Right lobe of liver (tissue), 6 donors: ENCODE measurements around the gene TMEM255B. TPM values are rescaled to one million over a fixed set of nuclear protein-coding genes. Genes with fewer than 3 reads are reported as not detected.
A peak's percentile ranks its signal among the peaks of the same experiment; 100 is the strongest.

Source experiments
- ATAC-seq, 4 donors: fragments of 200-7000 bp; cut with Tn5 transposase; one replicate each; pipeline ENCODE4 v1.9.1; 2020; ENCODE audit warnings: mild to moderate bottlenecking in 4 of 4, moderate library complexity in 4 of 4
- DNase-seq, 3 donors: peaks; one replicate each; pipeline ENCODE4 v3.0.0-alpha.2; 2020
- H3K27ac ChIP-seq, 3 donors: fragments of 200-600 bp; one replicate each; pipeline ENCODE4 v1.8.0; 2022
- H3K27me3 ChIP-seq, 2 donors: fragments of 200-600 bp; one replicate each; pipeline ENCODE4 v1.8.0; 2022
- H3K36me3 ChIP-seq, 4 donors: fragments of 200-600 bp; sonication (generic) in 1 of 4; one replicate each; pipeline versions ENCODE4 v1.5.1 to v1.8.0; 2017 to 2022; ENCODE audit warnings: control low read depth in 1 of 4
- H3K4me1 ChIP-seq, 4 donors: fragments of 200-600 bp; sonication (generic) in 1 of 4; one replicate each; pipeline versions ENCODE4 v1.5.1 to v1.8.0; 2017 to 2022; ENCODE audit warnings: control low read depth in 1 of 4
- H3K4me3 ChIP-seq, 3 donors: fragments of 200-600 bp; one replicate each; pipeline ENCODE4 v1.8.0; 2022
- H3K9me3 ChIP-seq, 4 donors: fragments of 200-600 bp; sonication (generic) in 1 of 4; one replicate each; pipeline versions ENCODE4 v1.5.1 to v1.8.0; 2017 to 2022; ENCODE audit warnings: control low read depth in 1 of 4
- CTCF ChIP-seq, 4 donors: fragments of 200-600 bp in 3 of 4; fragments of 450-650 bp in 1 of 4; IDR thresholded peaks; one replicate each; pipeline versions ENCODE4 v1.5.1 to v1.8.0; 2016 to 2022; ENCODE audit warnings: antibody characterized with exemption in 4 of 4, mild to moderate bottlenecking in 2 of 4
- POLR2A ChIP-seq: fragments of 450-650 bp; IDR thresholded peaks from one replicate; pipeline ENCODE4 v1.6.1; 2017; ENCODE audit warnings: antibody characterized with exemption, mild to moderate bottlenecking
- WGBS: methylation state at CpG from one replicate; pipeline ENCODE4 v1.1.6; 2018; ENCODE audit warnings: low coverage, low lambda C conversion rate; ENCODE audit not compliant: insufficient coverage; ENCODE audit errors: missing lambda C conversion rate; 5-methylcytosine and 5-hydroxymethylcytosine counted together
- intact Hi-C, 2 donors: fragments of 100-400 bp; cut with DNase I; formaldehyde crosslinking; loops; one replicate each; pipeline versions ENCODE4 v1.11.2 to v1.14.1; 2022
- total RNA-seq, 6 experiments: library from RNA; depleted of rRNA in 2 of 6; stranded (reverse); fragments of >200 nt in 2 of 6; fragmentation: NEBNext Ultra II Directional in 3 of 6; extraction: Animal tissue kit (Norgen Biotek cat#: 25700) in 3 of 6; gene quantifications; one replicate each; pipeline versions ENCODE4 v1.1.0 to v1.2.4, GENCODE V29; 2016 to 2023
- donor health status: DM: no; HTN: yes; CAD: no.
- donor health status: DM: no; HTN: no; CAD: no.
- donor health status: DM: no; HTN: no; CAD: no.
- donor health status: DM: no; HTN: yes; CAD: no.
- donor health status: DM: no; HTN: yes; CAD: no.

TMEM255B gene
- total RNA-seq, 6 experiments from 2014 or later, result 2.5 to 10.4 (median 6.2) TPM

- no peaks in the 10 kb centered on the region for H3K36me3 ChIP-seq
- TF ChIP-seq POLR2A, result no peak
- no peak overlapping the region for H3K27ac ChIP-seq
- WGBS, result 82% methylated on average over 3 of the region's 35 CpGs
- H3K4me3 ChIP-seq, result no peak overlapping the region
- intact Hi-C loops, result no loop called here
- DNase-seq, result peak in 1 of 3 donors; percentile 40
- H3K27me3 ChIP-seq, result no peaks in the 10 kb centered on the region
- ATAC-seq, result peak in 1 of 4 donors; percentile 10
- H3K4me1 ChIP-seq, result no peaks in the 10 kb centered on the region
- H3K9me3 ChIP-seq, result no peaks in the 10 kb centered on the region
These were observed 17.5 kb downstream of the TMEM255B start for GRCh38 chr13:113776231-113777125.

GRCh38 chr13:113777311-113778260 lies 18.6 kb downstream of the TMEM255B start:
- Histone ChIP-seq H3K27me3 (no peaks in the 10 kb centered on the region), H3K4me3 (no peak overlapping the region), H3K27ac (no peak overlapping the region), H3K9me3 (no peaks in the 10 kb centered on the region), H3K4me1 (no peaks in the 10 kb centered on the region), H3K36me3 (no peaks in the 10 kb centered on the region)
- intact Hi-C loops, result no loop called here
- DNase-seq, result peak in 1 of 3 donors; percentile 37
- peak in 3 of 4 donors; percentile 17 to 49 (median 19) for ATAC-seq
- 67% methylated on average over 8 of the region's 29 CpGs for WGBS
- no peak for TF ChIP-seq POLR2A
- no peak for TF ChIP-seq CTCF (IDR thresholded peaks at IDR 0.05)

GRCh38 chr13:113781571-113781970 lies 22.5 kb downstream of the TMEM255B start:
- intact Hi-C loops, result no loop called here
- H3K27me3 ChIP-seq, result no peaks in the 10 kb centered on the region
- TF ChIP-seq CTCF (IDR thresholded peaks at IDR 0.05) (no peak), POLR2A (no peak)
- H3K4me3 ChIP-seq, result no peak overlapping the region
- H3K9me3 ChIP-seq, result no peaks in the 10 kb centered on the region
- H3K27ac ChIP-seq, result no peak overlapping the region
- H3K4me1 ChIP-seq, result no peaks in the 10 kb centered on the region
- DNase-seq (no peak), ATAC-seq (no peak)
- no peaks in the 10 kb centered on the region for H3K36me3 ChIP-seq
- WGBS, result 70% methylated on average over 2 of the region's 2 CpGs

- peak in 1 of 3 donors; percentile 36 for DNase-seq
- Histone ChIP-seq H3K36me3 (no peaks in the 10 kb centered on the region), H3K4me3 (no peak overlapping the region), H3K27ac (no peak overlapping the region), H3K4me1 (no peaks in the 10 kb centered on the region), H3K9me3 (no peaks in the 10 kb centered on the region), H3K27me3 (no peaks in the 10 kb centered on the region)
- TF ChIP-seq CTCF (IDR thresholded peaks at IDR 0.05) (no peak), POLR2A (no peak)
- intact Hi-C loops, result no loop called here
- WGBS, result 59% methylated on average over 7 of the region's 14 CpGs
- ATAC-seq, result no peak
These were observed 23.4 kb downstream of the TMEM255B start for GRCh38 chr13:113782472-113782871.
